ENCODE results near the gene PRSS16. TPM values are rescaled to one million over a fixed set of nuclear protein-coding genes. Genes with fewer than 3 reads are reported as not detected.

The PRSS16 gene
- total and polyA plus RNA-seq, 9 of the 15 experiments (the other 6 are each of a cell fraction or from before 2014, with no cell fraction given), result 4.5 to 21.3 (median 12.1) TPM

- no peak for TF ChIP-seq MBD2 (IDR thresholded peaks at IDR 0.05; ENCODE audit: borderline replicate concordance, low read depth)
- TF ChIP-seq ASH1L (IDR thresholded peaks at IDR 0.05; ENCODE audit: borderline replicate concordance, low read depth, partially characterized antibody), result peak; percentile 52
- peak; percentile 52; the same call in 1 of the 2 replicates for TF ChIP-seq KAT7 (CRISPR knock-in tag; IDR thresholded peaks at IDR 0.05; ENCODE audit: borderline replicate concordance)
- no peak for TF ChIP-seq DLX4 (CRISPR knock-in tag; IDR thresholded peaks at IDR 0.05)
- peak; percentile 83 for TF ChIP-seq GATAD2B (IDR thresholded peaks at IDR 0.05; ENCODE audit: borderline replicate concordance)
- TF ChIP-seq GABPB1 (CRISPR knock-in tag; IDR thresholded peaks at IDR 0.05), result no peak
- no peak for TF ChIP-seq ZBTB7A (IDR thresholded peaks at IDR 0.05; ENCODE audit: borderline replicate concordance, control insufficient read depth, low read depth, low read length)
- TF ChIP-seq ETV1 (tag; conservative IDR thresholded peaks at IDR 0.05; ENCODE audit: low read depth), result peak; percentile 91
- no peak for TF ChIP-seq TSHZ1 (CRISPR knock-in tag; IDR thresholded peaks at IDR 0.05)
- no peak for TF ChIP-seq NR2C2 (CRISPR knock-in tag; IDR thresholded peaks at IDR 0.05)
- peak; percentile 69 for TF ChIP-seq NR2C2 (tag; IDR thresholded peaks at IDR 0.05)
- TF ChIP-seq GATAD2A (IDR thresholded peaks at IDR 0.05), result no peak; the same call in 1 of the 2 replicates
- TF ChIP-seq DACH1 (IDR thresholded peaks at IDR 0.05; ENCODE audit: partially characterized antibody), result no peak
- TF ChIP-seq TRIM25 (IDR thresholded peaks at IDR 0.05; ENCODE audit: borderline replicate concordance), result peak; percentile 92
- no peak for TF ChIP-seq ARID4B (CRISPR knock-in tag; IDR thresholded peaks at IDR 0.05)
Measured at GRCh38 chr6:27290065-27290849, 42.8 kb downstream of the PRSS16 start (continued).

Measured in K562 (cell line).